H9 (cell line): ENCODE measurements around the gene TTC28. TPM values are rescaled to one million over a fixed set of nuclear protein-coding genes. Genes with fewer than 3 reads are reported as not detected.

Source experiments
- DNase-seq: peaks from one replicate; pipeline ENCODE4 v3.0.0-alpha.2; 2017
- H2AFZ ChIP-seq: one replicate; pipeline ENCODE4 v1.6.1; 2013; ENCODE audit warnings: mild to moderate bottlenecking, low read length, control low read depth, moderate library complexity
- H2AK5ac ChIP-seq: 2 replicates; pipeline ENCODE4 v1.6.1; 2013; ENCODE audit warnings: low read length, control low read depth, mixed read lengths; ENCODE audit not compliant: insufficient read length
- H2BK120ac ChIP-seq: one replicate; pipeline ENCODE4 v1.6.1; 2013; ENCODE audit warnings: low read depth, mild to moderate bottlenecking, low read length, control low read depth, inconsistent platforms; ENCODE audit not compliant: poor library complexity, severe bottlenecking
- H2BK12ac ChIP-seq: 2 replicates; pipeline ENCODE4 v1.6.1; 2013; ENCODE audit warnings: low read length, control low read depth, mixed read lengths, low read depth; ENCODE audit not compliant: insufficient read length
- H2BK15ac ChIP-seq: 2 replicates; pipeline ENCODE4 v1.6.1; 2013; ENCODE audit warnings: low read depth, low read length, control low read depth
- H2BK20ac ChIP-seq: one replicate; pipeline ENCODE4 v1.6.1; 2013; ENCODE audit warnings: low read depth, mild to moderate bottlenecking, low read length, control low read depth, inconsistent platforms; ENCODE audit not compliant: poor library complexity, severe bottlenecking
- H2BK5ac ChIP-seq: 2 replicates; pipeline ENCODE4 v1.6.1; 2013; ENCODE audit warnings: low read length, control low read depth, mixed read lengths; ENCODE audit not compliant: insufficient read length
- H3K14ac ChIP-seq: 2 replicates; pipeline ENCODE4 v1.6.1; 2013; ENCODE audit warnings: low read length, control low read depth; ENCODE audit not compliant: insufficient read depth
- H3K18ac ChIP-seq: 2 replicates; pipeline ENCODE4 v1.6.1; 2013; ENCODE audit warnings: low read depth, mild to moderate bottlenecking, mixed read lengths, low read length, control low read depth; ENCODE audit not compliant: insufficient read length
- H3K23ac ChIP-seq: 2 replicates; pipeline ENCODE4 v1.6.1; 2013; ENCODE audit warnings: low read length, control low read depth, mixed read lengths, low read depth; ENCODE audit not compliant: insufficient read length
- H3K23me2 ChIP-seq: 2 replicates; pipeline ENCODE4 v1.6.1; 2013; ENCODE audit warnings: low read depth, mild to moderate bottlenecking, mixed read lengths, low read length, control low read depth; ENCODE audit not compliant: insufficient read length, poor library complexity, severe bottlenecking
- H3K27ac ChIP-seq: 2 replicates; pipeline ENCODE4 v1.5.1; 2013; ENCODE audit warnings: low read length, control low read depth, mixed read lengths, low read depth; ENCODE audit not compliant: insufficient read length
- H3K27me3 ChIP-seq: 2 replicates; pipeline ENCODE4 v1.6.1; 2013; ENCODE audit warnings: low read length, control low read depth, inconsistent platforms; ENCODE audit not compliant: insufficient read depth
- H3K4ac ChIP-seq: 2 replicates; pipeline ENCODE4 v1.6.1; 2013; ENCODE audit warnings: low read depth, mild to moderate bottlenecking, control low read depth, inconsistent platforms, low read length, moderate library complexity
- H3K4me1 ChIP-seq: 2 replicates; pipeline ENCODE4 v1.6.1; 2013; ENCODE audit warnings: low read length, control low read depth, inconsistent platforms; ENCODE audit not compliant: insufficient read depth
- H3K4me2 ChIP-seq: 2 replicates; pipeline ENCODE4 v1.6.1; 2013; ENCODE audit warnings: low read length, control low read depth, mixed read lengths; ENCODE audit not compliant: insufficient read length, insufficient read depth
- H3K56ac ChIP-seq: 2 replicates; pipeline ENCODE4 v1.6.1; 2013; ENCODE audit warnings: low read depth, mild to moderate bottlenecking, mixed read lengths, low read length, control low read depth; ENCODE audit not compliant: insufficient read length
- H3K79me1 ChIP-seq: 2 replicates; pipeline ENCODE4 v1.6.1; 2013; ENCODE audit warnings: low read depth, mild to moderate bottlenecking, moderate library complexity, low read length, control low read depth, inconsistent platforms; ENCODE audit not compliant: insufficient read depth, poor library complexity, severe bottlenecking
- H3K79me2 ChIP-seq: 2 replicates; pipeline ENCODE4 v1.6.1; 2013; ENCODE audit warnings: low read length, control low read depth, inconsistent platforms; ENCODE audit not compliant: insufficient read depth
- H3K9ac ChIP-seq: 2 replicates; pipeline ENCODE4 v1.6.1; 2013; ENCODE audit warnings: low read length, control low read depth, mixed read lengths; ENCODE audit not compliant: insufficient read length; ENCODE audit errors: extremely low read depth
- H3K9me3 ChIP-seq: one replicate; pipeline ENCODE4 v1.6.1; 2013; ENCODE audit warnings: low read depth, low read length, inconsistent platforms; ENCODE audit not compliant: control insufficient read depth
- H3T11ph ChIP-seq: one replicate; pipeline ENCODE4 v1.6.1; 2013; ENCODE audit warnings: mild to moderate bottlenecking, low read length, control low read depth, inconsistent platforms
- H4K20me1 ChIP-seq: one replicate; pipeline ENCODE4 v1.6.1; 2013; ENCODE audit not compliant: control insufficient read depth, insufficient read length, insufficient read depth
- H4K5ac ChIP-seq: 2 replicates; pipeline ENCODE4 v1.6.1; 2013; ENCODE audit warnings: low read depth, mild to moderate bottlenecking, mixed read lengths, low read length, control low read depth; ENCODE audit not compliant: insufficient read length
- H4K8ac ChIP-seq: replicated peaks from 2 replicates; pipeline ENCODE4 v1.6.1; 2013; ENCODE audit warnings: low read length, control low read depth, mixed read lengths, low read depth; ENCODE audit not compliant: insufficient read length
- H4K91ac ChIP-seq: 2 replicates; pipeline ENCODE4 v1.6.1; 2013; ENCODE audit warnings: low read depth, mild to moderate bottlenecking, moderate library complexity, mixed read lengths, low read length, control low read depth; ENCODE audit not compliant: insufficient read length
- H3K27ac Mint-ChIP-seq, 3 experiments: 2 replicates in 2 of 3; 3 replicates in 1 of 3; pipeline ENCODE4 v1.8.0; 2020 to 2021; ENCODE audit warnings: mixed read lengths in 3 of 3, mild to moderate bottlenecking in 1 of 3, moderate library complexity in 1 of 3
- H3K27me3 Mint-ChIP-seq: 2 replicates; pipeline ENCODE4 v1.8.0; 2021; ENCODE audit warnings: low read depth, mild to moderate bottlenecking, moderate library complexity, mixed read lengths
- H3K36me3 Mint-ChIP-seq, 3 experiments: 2 replicates in 2 of 3; 3 replicates in 1 of 3; pipeline ENCODE4 v1.8.0; 2020 to 2021; ENCODE audit warnings: low read depth in 3 of 3, mixed read lengths in 3 of 3; ENCODE audit not compliant: insufficient read depth in 1 of 3
- H3K4me1 Mint-ChIP-seq, 2 experiments: 2 replicates each; pipeline ENCODE4 v1.8.0; 2020; ENCODE audit warnings: mixed read lengths in 2 of 2
- H3K4me3 Mint-ChIP-seq, 2 experiments: 2 replicates in 1 of 2; 3 replicates in 1 of 2; pipeline ENCODE4 v1.8.0; 2020 to 2021; ENCODE audit warnings: mild to moderate bottlenecking in 2 of 2, mixed read lengths in 2 of 2, moderate library complexity in 1 of 2
- H3K9me3 Mint-ChIP-seq, 2 experiments: 2 replicates in 1 of 2; 3 replicates in 1 of 2; pipeline ENCODE4 v1.8.0; 2020; ENCODE audit warnings: mild to moderate bottlenecking in 2 of 2, mixed read lengths in 2 of 2, moderate library complexity in 1 of 2
- total RNA-seq: library from RNA; stranded (reverse); gene quantifications from 2 replicates; pipeline ENCODE4 v1.2.1, GENCODE V29; 2021
- TF ChIP-seq, protein P1 (sequence below): fragments of 200-600 bp; sonication (generic); conservative IDR thresholded peaks from 3 replicates; pipeline ENCODE4 v1.8.0; 2021; ENCODE audit warnings: antibody characterized with exemption, mild to moderate bottlenecking

Gene TTC28
- total RNA-seq, 1 experiment from 2014 or later: 13.6 TPM

DNA sequence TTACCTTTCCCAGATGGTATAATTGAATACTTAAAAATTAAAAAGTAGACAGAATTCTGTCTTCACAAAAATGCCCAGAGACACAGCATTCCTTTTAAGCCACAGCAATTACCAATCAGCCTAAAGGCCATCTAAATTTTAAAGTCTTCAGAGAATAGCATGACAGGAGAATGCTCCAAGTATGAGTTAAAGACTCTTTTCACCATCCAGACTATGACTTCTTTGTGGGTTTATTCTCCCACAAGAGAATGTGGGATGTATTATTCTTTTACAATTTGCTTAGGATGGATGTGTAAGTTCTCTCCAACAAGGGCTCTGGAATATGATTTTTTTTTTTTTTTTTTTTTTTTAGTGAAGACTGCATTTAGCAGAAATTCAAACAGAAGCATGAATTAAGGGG lies 249.9 kb downstream of the TTC28 start:
- H2BK20ac ChIP-seq: no peak overlapping the region
- Mint-ChIP-seq H3K4me1 (peaks cover 13 to 16% of the 10 kb centered on the region in 2 experiments), H3K4me3 (no peak overlapping the region), H3K27me3 (no peaks in the 10 kb centered on the region), H3K36me3 (no peaks in the 10 kb centered on the region), H3K27ac (no peak overlapping the region), H3K9me3 (no peaks in the 10 kb centered on the region; a peak in 1 of 5 replicates)
- H2BK12ac ChIP-seq: no peak overlapping the region
- no peak overlapping the region for H2BK120ac ChIP-seq
- DNase-seq: no peak
- H4K8ac ChIP-seq: no peak overlapping the region
- H3K27ac ChIP-seq: no peak overlapping the region
- no peak overlapping the region for H3K23ac ChIP-seq
- no peaks in the 10 kb centered on the region for H3K9me3 ChIP-seq
- H3K9ac ChIP-seq: no peak overlapping the region
- H3K4me2 ChIP-seq: no peak overlapping the region
- no peaks in the 10 kb centered on the region for H3K79me2 ChIP-seq
- no peak overlapping the region for H3K18ac ChIP-seq
- no peak overlapping the region for H3K14ac ChIP-seq
- no peak overlapping the region for H2AK5ac ChIP-seq
- no peak overlapping the region for H2BK15ac ChIP-seq
- H3K4ac ChIP-seq: no peak overlapping the region
- H3K27me3 ChIP-seq: no peaks in the 10 kb centered on the region
- H3K4me1 ChIP-seq: no peaks in the 10 kb centered on the region; the same call in 1 of the 2 replicates
- no peaks in the 10 kb centered on the region for H3K79me1 ChIP-seq
- no peak overlapping the region for H4K91ac ChIP-seq
- no peak overlapping the region for H3T11ph ChIP-seq
- no peaks in the 10 kb centered on the region for H3K23me2 ChIP-seq
- no peaks in the 10 kb centered on the region for H4K20me1 ChIP-seq
- no peak overlapping the region for H4K5ac ChIP-seq
- H2BK5ac ChIP-seq: no peak overlapping the region
- TF ChIP-seq, protein P1, sequence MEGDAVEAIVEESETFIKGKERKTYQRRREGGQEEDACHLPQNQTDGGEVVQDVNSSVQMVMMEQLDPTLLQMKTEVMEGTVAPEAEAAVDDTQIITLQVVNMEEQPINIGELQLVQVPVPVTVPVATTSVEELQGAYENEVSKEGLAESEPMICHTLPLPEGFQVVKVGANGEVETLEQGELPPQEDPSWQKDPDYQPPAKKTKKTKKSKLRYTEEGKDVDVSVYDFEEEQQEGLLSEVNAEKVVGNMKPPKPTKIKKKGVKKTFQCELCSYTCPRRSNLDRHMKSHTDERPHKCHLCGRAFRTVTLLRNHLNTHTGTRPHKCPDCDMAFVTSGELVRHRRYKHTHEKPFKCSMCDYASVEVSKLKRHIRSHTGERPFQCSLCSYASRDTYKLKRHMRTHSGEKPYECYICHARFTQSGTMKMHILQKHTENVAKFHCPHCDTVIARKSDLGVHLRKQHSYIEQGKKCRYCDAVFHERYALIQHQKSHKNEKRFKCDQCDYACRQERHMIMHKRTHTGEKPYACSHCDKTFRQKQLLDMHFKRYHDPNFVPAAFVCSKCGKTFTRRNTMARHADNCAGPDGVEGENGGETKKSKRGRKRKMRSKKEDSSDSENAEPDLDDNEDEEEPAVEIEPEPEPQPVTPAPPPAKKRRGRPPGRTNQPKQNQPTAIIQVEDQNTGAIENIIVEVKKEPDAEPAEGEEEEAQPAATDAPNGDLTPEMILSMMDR: no peak
- no peak overlapping the region for H3K56ac ChIP-seq
- no peak overlapping the region for H2AFZ ChIP-seq
